ENCODE results near the gene PPM1B.

DNA sequence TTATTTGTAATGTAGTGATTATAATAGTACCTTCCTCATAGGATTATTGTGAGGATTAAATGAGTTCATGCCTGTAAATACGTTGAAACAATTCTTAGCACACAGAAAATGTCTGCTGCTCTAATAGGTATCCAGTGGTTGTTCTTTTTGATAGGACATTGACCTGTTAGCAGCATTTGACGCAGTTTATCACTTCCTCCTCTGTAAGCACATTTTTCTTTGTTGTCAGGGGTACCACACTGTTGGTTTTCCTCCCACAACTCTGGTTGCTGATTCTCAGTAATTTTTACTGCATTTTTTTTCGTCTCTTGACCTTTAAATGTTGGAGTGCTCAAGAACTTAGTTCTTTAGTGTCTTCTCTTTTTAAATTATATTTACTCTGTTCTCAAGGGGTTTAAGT is 15.4 kb downstream of the PPM1B start:
- TF ChIP-seq, protein P1, sequence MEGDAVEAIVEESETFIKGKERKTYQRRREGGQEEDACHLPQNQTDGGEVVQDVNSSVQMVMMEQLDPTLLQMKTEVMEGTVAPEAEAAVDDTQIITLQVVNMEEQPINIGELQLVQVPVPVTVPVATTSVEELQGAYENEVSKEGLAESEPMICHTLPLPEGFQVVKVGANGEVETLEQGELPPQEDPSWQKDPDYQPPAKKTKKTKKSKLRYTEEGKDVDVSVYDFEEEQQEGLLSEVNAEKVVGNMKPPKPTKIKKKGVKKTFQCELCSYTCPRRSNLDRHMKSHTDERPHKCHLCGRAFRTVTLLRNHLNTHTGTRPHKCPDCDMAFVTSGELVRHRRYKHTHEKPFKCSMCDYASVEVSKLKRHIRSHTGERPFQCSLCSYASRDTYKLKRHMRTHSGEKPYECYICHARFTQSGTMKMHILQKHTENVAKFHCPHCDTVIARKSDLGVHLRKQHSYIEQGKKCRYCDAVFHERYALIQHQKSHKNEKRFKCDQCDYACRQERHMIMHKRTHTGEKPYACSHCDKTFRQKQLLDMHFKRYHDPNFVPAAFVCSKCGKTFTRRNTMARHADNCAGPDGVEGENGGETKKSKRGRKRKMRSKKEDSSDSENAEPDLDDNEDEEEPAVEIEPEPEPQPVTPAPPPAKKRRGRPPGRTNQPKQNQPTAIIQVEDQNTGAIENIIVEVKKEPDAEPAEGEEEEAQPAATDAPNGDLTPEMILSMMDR (IDR thresholded peaks at IDR 0.05), result no peak
- TF ChIP-seq POLR2A (IDR thresholded peaks at IDR 0.05), result no peak

Data from thyroid gland (tissue), 4 donors.